Neural progenitor cell (in vitro differentiated cells): Measurements from ENCODE around the gene HCST.

Experiments used
- EZH2 ChIP-seq: fragments of 200-600 bp; sonication (generic); IDR thresholded peaks from 2 replicates; pipeline ENCODE4 v1.6.1; 2017; ENCODE audit warnings: antibody characterized with exemption, mild to moderate bottlenecking, moderate library complexity
- TF ChIP-seq, protein P1 (sequence below): fragments of 200-600 bp; sonication (generic); IDR thresholded peaks from 2 replicates; pipeline ENCODE4 v1.5.1; 2017; ENCODE audit warnings: antibody characterized with exemption, mild to moderate bottlenecking

DNA sequence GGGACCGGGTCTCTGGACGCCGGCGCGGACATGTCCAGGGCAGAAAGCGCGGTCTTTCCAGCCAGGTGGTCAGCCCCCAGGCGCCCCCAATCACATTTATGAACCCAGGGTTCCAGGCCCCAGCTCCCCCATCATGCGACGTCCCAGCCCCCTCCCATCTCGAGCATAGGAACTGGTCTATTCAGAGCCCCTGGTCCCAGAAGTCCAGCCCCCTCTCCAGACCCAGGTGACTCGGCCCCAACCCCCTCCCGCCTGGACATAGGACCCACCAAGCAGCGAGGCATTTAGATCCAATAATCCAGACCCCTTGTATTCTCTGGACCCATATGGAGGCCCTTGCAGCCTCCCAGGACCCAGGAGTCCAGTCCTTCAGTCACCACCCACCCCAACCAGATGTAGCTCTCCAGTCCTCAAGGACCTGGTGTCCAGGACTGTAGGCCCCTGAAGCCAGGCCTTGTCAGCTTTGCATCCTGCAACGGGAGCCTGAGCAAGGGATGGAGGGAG is 33.5 kb upstream of the HCST start:
- no peak for TF ChIP-seq EZH2
- TF ChIP-seq, protein P1, sequence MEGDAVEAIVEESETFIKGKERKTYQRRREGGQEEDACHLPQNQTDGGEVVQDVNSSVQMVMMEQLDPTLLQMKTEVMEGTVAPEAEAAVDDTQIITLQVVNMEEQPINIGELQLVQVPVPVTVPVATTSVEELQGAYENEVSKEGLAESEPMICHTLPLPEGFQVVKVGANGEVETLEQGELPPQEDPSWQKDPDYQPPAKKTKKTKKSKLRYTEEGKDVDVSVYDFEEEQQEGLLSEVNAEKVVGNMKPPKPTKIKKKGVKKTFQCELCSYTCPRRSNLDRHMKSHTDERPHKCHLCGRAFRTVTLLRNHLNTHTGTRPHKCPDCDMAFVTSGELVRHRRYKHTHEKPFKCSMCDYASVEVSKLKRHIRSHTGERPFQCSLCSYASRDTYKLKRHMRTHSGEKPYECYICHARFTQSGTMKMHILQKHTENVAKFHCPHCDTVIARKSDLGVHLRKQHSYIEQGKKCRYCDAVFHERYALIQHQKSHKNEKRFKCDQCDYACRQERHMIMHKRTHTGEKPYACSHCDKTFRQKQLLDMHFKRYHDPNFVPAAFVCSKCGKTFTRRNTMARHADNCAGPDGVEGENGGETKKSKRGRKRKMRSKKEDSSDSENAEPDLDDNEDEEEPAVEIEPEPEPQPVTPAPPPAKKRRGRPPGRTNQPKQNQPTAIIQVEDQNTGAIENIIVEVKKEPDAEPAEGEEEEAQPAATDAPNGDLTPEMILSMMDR = no peak
